M059J (cell line): ENCODE measurements around the gene TUSC2. TPM values are rescaled to one million over a fixed set of nuclear protein-coding genes. Genes with fewer than 3 reads are reported as not detected.
"Not testable (repeated sequence)": the region's sequence is repeated elsewhere in the genome, so short reads cannot be mapped to it uniquely, and the experiment has no call there.

Experiments used
- DNase-seq: peaks from one replicate; pipeline ENCODE4 v3.0.0-alpha.2; 2012; ENCODE audit warnings: low read depth
- total RNA-seq: library from RNA; depleted of rRNA; stranded (reverse); fragments of >200 nt; shearing (Covaris generic); gene quantifications from 2 replicates; pipeline ENCODE4 v1.2.3, GENCODE V29; 2014

The TUSC2 gene
- total RNA-seq, 1 experiment from 2014 or later = 23.7 TPM

- no peak for DNase-seq
These were observed 33.3 kb downstream of the TUSC2 start for GRCh38 chr3:50294492-50295403.

GRCh38 chr3:50294089-50294488, 33.9 kb downstream of the TUSC2 start:
- no peak for DNase-seq

- DNase-seq = no peak
These were observed 34.8 kb downstream of the TUSC2 start for GRCh38 chr3:50293079-50293801.

GRCh38 chr3:50292159-50293078, 35.6 kb downstream of the TUSC2 start, which contains the start of gene IFRD2:
Gene IFRD2, minus strand, starts transcription at chr3:50292429. Its CDS starts 155 bp downstream, at chr3:50292274.
- DNase-seq = peak; percentile 95

GRCh38 chr3:50290161-50290641, 37.8 kb downstream of the TUSC2 start:
- no peak for DNase-seq

GRCh38 chr3:50289130-50289529, 38.9 kb downstream of the TUSC2 start:
- DNase-seq = no peak

GRCh38 chr3:50288387-50289007, 39.5 kb downstream of the TUSC2 start:
- DNase-seq = no peak

- DNase-seq = no peak
These were observed 40.8 kb downstream of the TUSC2 start for GRCh38 chr3:50287262-50287661.

- no peak for DNase-seq
These were observed 41.4 kb downstream of the TUSC2 start for GRCh38 chr3:50286322-50287227.

GRCh38 chr3:50284121-50284520, 43.9 kb downstream of the TUSC2 start:
- not testable (repeated sequence) for DNase-seq

- DNase-seq = no peak
These were observed 48.6 kb downstream of the TUSC2 start for GRCh38 chr3:50279255-50280016.

GRCh38 chr3:50278880-50279224, 49.2 kb downstream of the TUSC2 start, which contains the start of gene LSMEM2:
Gene LSMEM2, plus strand, starts transcription at chr3:50279087. Its CDS starts 27 bp downstream, at chr3:50279114.
- no peak for DNase-seq

GRCh38 chr3:50278123-50278879, 49.7 kb downstream of the TUSC2 start:
- DNase-seq = no peak

GRCh38 chr3:50276762-50277101, 51.3 kb downstream of the TUSC2 start:
- no peak for DNase-seq

- no peak for DNase-seq
These were observed 51.8 kb downstream of the TUSC2 start for GRCh38 chr3:50275996-50276761.

GRCh38 chr3:50275141-50275995, 52.7 kb downstream of the TUSC2 start:
- DNase-seq = no peak
